ENCODE results near the gene AKNA. TPM values are rescaled to one million over a fixed set of nuclear protein-coding genes. Genes with fewer than 3 reads are reported as not detected.

Gene AKNA
- total RNA-seq, 1 experiment from 2014 or later = 7.8 TPM

DNA sequence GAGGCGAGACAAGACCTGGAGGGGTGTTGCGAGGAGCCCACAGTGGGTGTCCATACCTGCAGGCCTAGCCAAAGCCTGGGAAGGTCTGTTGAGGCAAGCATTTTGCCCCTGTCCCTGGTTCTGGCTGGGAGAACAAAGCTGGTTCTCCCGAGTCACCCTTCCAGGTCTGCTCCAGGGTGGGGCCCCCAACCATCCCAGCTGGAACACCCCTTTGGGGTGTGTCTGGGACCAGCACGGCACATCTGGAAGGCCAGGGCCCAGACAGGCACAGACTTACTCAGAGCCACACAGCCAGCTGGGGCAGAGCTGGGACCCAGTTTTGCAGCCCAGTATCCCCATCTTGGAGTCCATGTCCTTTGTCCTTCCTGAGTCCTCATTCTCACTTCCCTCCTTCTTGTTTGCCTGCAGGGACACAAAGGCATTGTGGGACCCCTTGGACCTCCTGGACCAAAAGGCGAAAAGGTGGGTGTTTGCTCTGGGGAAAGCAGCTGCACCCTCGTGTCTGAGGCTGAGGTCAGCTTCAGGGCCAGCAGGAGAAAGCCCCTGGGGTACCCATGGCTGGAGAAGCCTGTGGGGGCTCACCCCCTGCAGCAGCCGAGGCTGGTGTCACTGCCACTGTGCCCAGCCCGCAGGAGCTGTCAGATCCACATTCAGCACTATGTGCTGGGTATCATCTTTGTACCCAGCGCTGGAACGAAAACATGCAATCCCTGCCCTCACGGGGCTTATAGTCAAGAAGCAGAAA, 103.3 kb downstream of the AKNA start:
- no peak for DNase-seq (ENCODE audit: low spot score)

Other genes with a start within 250 kb of the AKNA start
- 14.5 and 17.6 TPM in 2 replicates for gene COL27A1, start 232.4 kb downstream of the AKNA start, total RNA-seq (2014; rRNA removed; shearing (Covaris generic))
- not detected in 2 replicates for gene ORM1, start 64.9 kb downstream of the AKNA start, total RNA-seq (2014; rRNA removed; shearing (Covaris generic))
- gene ORM2, start 58.1 kb downstream of the AKNA start, total RNA-seq (2014; rRNA removed; shearing (Covaris generic)) = not detected in 2 replicates
- gene WHRN, start 117.5 kb upstream of the AKNA start, total RNA-seq (2014; rRNA removed; shearing (Covaris generic)) = 0.61 and 0.78 TPM in 2 replicates
- 61.1 and 71.3 TPM in 2 replicates for gene ATP6V1G1, start 199.8 kb upstream of the AKNA start, total RNA-seq (2014; rRNA removed; shearing (Covaris generic))
- gene TMEM268, start 223.3 kb upstream of the AKNA start, total RNA-seq (2014; rRNA removed; shearing (Covaris generic)) = 2.6 and 3.9 TPM in 2 replicates

Data from HT-29 (cell line).